ENCODE data around the gene GYPB. TPM values are rescaled to one million over a fixed set of nuclear protein-coding genes. Genes with fewer than 3 reads are reported as not detected.

GYPB gene
- total RNA-seq, 2 experiments from 2014 or later: not detected

Other genes starting within 250 kb of the GYPB start
- gene GYPE, start 113.8 kb downstream of the GYPB start, total RNA-seq: under 1 TPM; 0.36 to 0.77 TPM
- gene GYPA, start 121.3 kb upstream of the GYPB start, total RNA-seq: not detected

Measured in activated CD8-positive, alpha-beta T cell treated with anti-CD3 and anti-CD28 coated beads for 36 hours (primary cell).